GM21737 (cell line): ENCODE measurements around the gene TRAFD1.

Experiments
- ATAC-seq: cut with Tn5 transposase; IDR thresholded peaks from one replicate; pipeline ENCODE4 v1.9.1; 2021; ENCODE audit warnings: mild to moderate bottlenecking, moderate library complexity; ENCODE audit not compliant: unreplicated experiment

TRAFD1 gene

GRCh38 chr12:112175361-112176155, 50.2 kb downstream of the TRAFD1 start:
- no peak for ATAC-seq

- ATAC-seq, result no peak
These were observed 51.1 kb downstream of the TRAFD1 start for GRCh38 chr12:112176321-112177010.

GRCh38 chr12:112178796-112179195, 53.4 kb downstream of the TRAFD1 start:
- ATAC-seq, result no peak

- ATAC-seq, result no peak
These were observed 54.0 kb downstream of the TRAFD1 start for GRCh38 chr12:112179341-112179740.

- no peak for ATAC-seq
These were observed 54.6 kb downstream of the TRAFD1 start for GRCh38 chr12:112179916-112180315.

GRCh38 chr12:112180422-112180821, 55.1 kb downstream of the TRAFD1 start:
- ATAC-seq, result no peak

- ATAC-seq, result no peak
These were observed 57.1 kb downstream of the TRAFD1 start for GRCh38 chr12:112182499-112182898.

GRCh38 chr12:112183141-112184021, 58.0 kb downstream of the TRAFD1 start:
- ATAC-seq, result no peak

- ATAC-seq, result no peak
These were observed 58.9 kb downstream of the TRAFD1 start for GRCh38 chr12:112184056-112184887.

- no peak for ATAC-seq
These were observed 59.9 kb downstream of the TRAFD1 start for GRCh38 chr12:112185093-112185923.

- ATAC-seq, result no peak
These were observed 62.9 kb downstream of the TRAFD1 start for GRCh38 chr12:112188130-112188830.

- no peak for ATAC-seq
These were observed 65.1 kb downstream of the TRAFD1 start for GRCh38 chr12:112190231-112191025.

GRCh38 chr12:112191201-112191600, 65.8 kb downstream of the TRAFD1 start:
- ATAC-seq, result no peak

GRCh38 chr12:112191840-112192321, 66.5 kb downstream of the TRAFD1 start:
- no peak for ATAC-seq

- ATAC-seq, result no peak
These were observed 67.1 kb downstream of the TRAFD1 start for GRCh38 chr12:112192475-112192874.

GRCh38 chr12:112194601-112195247, 69.4 kb downstream of the TRAFD1 start:
- ATAC-seq, result no peak

- no peak for ATAC-seq
These were observed 71.0 kb downstream of the TRAFD1 start for GRCh38 chr12:112196196-112196875.
